ENCODE data around the gene ZNF736. TPM values are rescaled to one million over a fixed set of nuclear protein-coding genes. Genes with fewer than 3 reads are reported as not detected.

The ZNF736 gene
- total RNA-seq, 2 donors from 2014 or later = 12.4 to 23.4 TPM

- H3K4me1 ChIP-seq (replicated peaks) = no peaks in the 10 kb centered on the region
- no peaks in the 10 kb centered on the region for H3K9me3 ChIP-seq
- no peaks in the 10 kb centered on the region for H3K36me3 ChIP-seq
- TF ChIP-seq POLR2AphosphoS5 (IDR thresholded peaks at IDR 0.05) = no peak
- WGBS = 98% methylated on average over 2 of the region's 2 CpGs
- no peaks in the 10 kb centered on the region for H3K27me3 ChIP-seq (replicated peaks; ENCODE audit: insufficient read depth)
- no peak overlapping the region for H3K27ac ChIP-seq
- no peak for DNase-seq (ENCODE audit: low spot score)
- intact Hi-C loops (cut with DNase I) = no loop called here
- no peak overlapping the region for H3K4me3 ChIP-seq
Observed at GRCh38 chr7:64359543-64359942, 45.8 kb downstream of the ZNF736 start.

- Histone ChIP-seq H3K27me3 (replicated peaks; ENCODE audit: insufficient read depth) (no peaks in the 10 kb centered on the region), H3K27ac (no peak overlapping the region), H3K4me3 (no peak overlapping the region), H3K36me3 (no peaks in the 10 kb centered on the region), H3K9me3 (no peaks in the 10 kb centered on the region), H3K4me1 (replicated peaks) (no peaks in the 10 kb centered on the region)
- WGBS = 100% methylated on average over 2 of the region's 2 CpGs
- TF ChIP-seq POLR2A (IDR thresholded peaks at IDR 0.05) (no peak), CTCF (IDR thresholded peaks at IDR 0.05) (no peak), POLR2AphosphoS5 (IDR thresholded peaks at IDR 0.05) (no peak)
- intact Hi-C loops (cut with DNase I) = no loop called here
- no peak for DNase-seq (ENCODE audit: low spot score)
Observed at GRCh38 chr7:64371116-64371515, 57.4 kb downstream of the ZNF736 start.

- intact Hi-C loops (cut with DNase I) = no loop called here
- no peak for TF ChIP-seq CTCF (IDR thresholded peaks at IDR 0.05)
- no peak for TF ChIP-seq POLR2AphosphoS5 (IDR thresholded peaks at IDR 0.05)
- TF ChIP-seq POLR2A (IDR thresholded peaks at IDR 0.05) = no peak
Observed at GRCh38 chr7:64373017-64373416, 59.3 kb downstream of the ZNF736 start.

GRCh38 chr7:64400401-64400800 lies 86.6 kb downstream of the ZNF736 start:
- Histone ChIP-seq H3K36me3 (no peaks in the 10 kb centered on the region), H3K4me1 (replicated peaks) (no peaks in the 10 kb centered on the region), H3K9me3 (no peaks in the 10 kb centered on the region), H3K27me3 (replicated peaks; ENCODE audit: insufficient read depth) (no peaks in the 10 kb centered on the region), H3K4me3 (no peak overlapping the region), H3K27ac (no peak overlapping the region)
- TF ChIP-seq POLR2A (IDR thresholded peaks at IDR 0.05) (no peak), CTCF (IDR thresholded peaks at IDR 0.05) (no peak)
- DNase-seq (ENCODE audit: low spot score) = no peak
- intact Hi-C loops (cut with DNase I) = no loop called here

More at GRCh38 chr7:64373017-64373416, 59.3 kb downstream of the ZNF736 start:
- Histone ChIP-seq H3K4me1 (replicated peaks) (no peaks in the 10 kb centered on the region), H3K27ac (no peak overlapping the region), H3K4me3 (no peak overlapping the region), H3K27me3 (replicated peaks; ENCODE audit: insufficient read depth) (no peaks in the 10 kb centered on the region), H3K9me3 (no peaks in the 10 kb centered on the region), H3K36me3 (no peaks in the 10 kb centered on the region)
- 92% methylated on average over 2 of the region's 2 CpGs for WGBS
- DNase-seq (ENCODE audit: low spot score) = no peak

Other genes starting within 250 kb of the ZNF736 start
- gene ZNF735, start 106.8 kb upstream of the ZNF736 start, total RNA-seq = not detected
- gene ZNF679, start 85.5 kb upstream of the ZNF736 start, total RNA-seq = not detected
- 10 to 100 TPM; 17.6 to 48.2 TPM for gene ZNF680, start 249.1 kb downstream of the ZNF736 start, total RNA-seq